NOMO-1 (cell line): ENCODE measurements around the gene WSB1.
A peak's percentile ranks its signal among the peaks of the same experiment; 100 is the strongest.
"Not testable (repeated sequence)": the region's sequence is repeated elsewhere in the genome, so short reads cannot be mapped to it uniquely, and the experiment has no call there.

Experiments
- DNase-seq, 2 experiments: peaks; one replicate each; lab custom pipeline; 2025; ENCODE audit not compliant: unreplicated experiment in 2 of 2; lab: John Stamatoyannopoulos, UW

The WSB1 gene

GRCh38 chr17:27293898-27294688 lies at the start of gene WSB1:
Gene WSB1 (plus strand): TSS chr17:27294114. CDS start chr17:27294396, 282 bp downstream.
- peak; percentile 80 to 94 for DNase-seq

GRCh38 chr17:27244491-27245223 lies 49.3 kb upstream of the WSB1 start:
- peak; percentile 84 to 96 for DNase-seq

GRCh38 chr17:27245230-27245696 lies 48.7 kb upstream of the WSB1 start:
- peak; percentile 91 to 95 for DNase-seq

GRCh38 chr17:27246537-27246936 lies 47.4 kb upstream of the WSB1 start:
- no peak for DNase-seq

- no peak for DNase-seq
Observed at GRCh38 chr17:27247071-27247957, 46.6 kb upstream of the WSB1 start.

- DNase-seq: no peak
Observed at GRCh38 chr17:27247958-27248342, 46.0 kb upstream of the WSB1 start.

- not testable (repeated sequence) for DNase-seq
Observed at GRCh38 chr17:27250791-27251190, 43.1 kb upstream of the WSB1 start.

GRCh38 chr17:27254802-27255201 lies 39.1 kb upstream of the WSB1 start:
- not testable (repeated sequence) for DNase-seq

- DNase-seq: no peak
Observed at GRCh38 chr17:27256225-27257030, 37.5 kb upstream of the WSB1 start.

GRCh38 chr17:27257031-27257357 lies 36.9 kb upstream of the WSB1 start:
- DNase-seq: no peak

- DNase-seq: no peak
Observed at GRCh38 chr17:27259356-27259755, 34.6 kb upstream of the WSB1 start.

GRCh38 chr17:27263386-27263785 lies 30.5 kb upstream of the WSB1 start:
- DNase-seq: no peak

GRCh38 chr17:27264068-27264812 lies 29.7 kb upstream of the WSB1 start:
- DNase-seq: peak; percentile 66 to 75

GRCh38 chr17:27265333-27265732 lies 28.6 kb upstream of the WSB1 start:
- DNase-seq: no peak

GRCh38 chr17:27266228-27266627 lies 27.7 kb upstream of the WSB1 start:
- no peak for DNase-seq

GRCh38 chr17:27268394-27269085 lies 25.4 kb upstream of the WSB1 start:
- DNase-seq: no peak

- DNase-seq: peak in 1 of 2 experiments; percentile 8
Observed at GRCh38 chr17:27269201-27269600, 24.7 kb upstream of the WSB1 start.

GRCh38 chr17:27269974-27270373 lies 23.9 kb upstream of the WSB1 start:
- no peak for DNase-seq

GRCh38 chr17:27276653-27277156 lies 17.2 kb upstream of the WSB1 start:
- DNase-seq: peak in 1 of 2 experiments; percentile 4
